Activated naive CD4-positive, alpha-beta T cell treated with anti-CD3 and anti-CD28 coated beads, Interleukin-2, amount 10 ng/mL, durations not matched to agents 7 days and 5 days (primary cell): ENCODE measurements around the gene LYSMD2.

ENCODE experiments used
- CTCF ChIA-PET: fragments of 350-600 bp; sonication (Branson Sonifier 250); formaldehyde crosslinking; loops from one replicate; lab custom pipeline; 2021; ENCODE audit warnings: antibody characterized with exemption; lab: Charles Lee
- DNase-seq: peaks from one replicate; pipeline ENCODE4 v3.0.0-alpha.2; 2020
- H3K27ac Mint-ChIP-seq: one replicate; pipeline ENCODE4 v1.8.0; 2021; ENCODE audit warnings: mild to moderate bottlenecking, moderate library complexity, mixed read lengths
- H3K27me3 Mint-ChIP-seq: one replicate; pipeline ENCODE4 v1.8.0; 2021; ENCODE audit warnings: mild to moderate bottlenecking, mixed read lengths
- H3K36me3 Mint-ChIP-seq: one replicate; pipeline ENCODE4 v1.8.0; 2021; ENCODE audit warnings: mixed read lengths
- H3K4me1 Mint-ChIP-seq: one replicate; pipeline ENCODE4 v1.8.0; 2021; ENCODE audit warnings: mixed read lengths
- H3K4me3 Mint-ChIP-seq: one replicate; pipeline ENCODE4 v1.8.0; 2021; ENCODE audit warnings: mild to moderate bottlenecking, moderate library complexity, mixed read lengths
- H3K9me3 Mint-ChIP-seq: one replicate; pipeline ENCODE4 v1.8.0; 2021; ENCODE audit warnings: mixed read lengths

LYSMD2 gene

DNA sequence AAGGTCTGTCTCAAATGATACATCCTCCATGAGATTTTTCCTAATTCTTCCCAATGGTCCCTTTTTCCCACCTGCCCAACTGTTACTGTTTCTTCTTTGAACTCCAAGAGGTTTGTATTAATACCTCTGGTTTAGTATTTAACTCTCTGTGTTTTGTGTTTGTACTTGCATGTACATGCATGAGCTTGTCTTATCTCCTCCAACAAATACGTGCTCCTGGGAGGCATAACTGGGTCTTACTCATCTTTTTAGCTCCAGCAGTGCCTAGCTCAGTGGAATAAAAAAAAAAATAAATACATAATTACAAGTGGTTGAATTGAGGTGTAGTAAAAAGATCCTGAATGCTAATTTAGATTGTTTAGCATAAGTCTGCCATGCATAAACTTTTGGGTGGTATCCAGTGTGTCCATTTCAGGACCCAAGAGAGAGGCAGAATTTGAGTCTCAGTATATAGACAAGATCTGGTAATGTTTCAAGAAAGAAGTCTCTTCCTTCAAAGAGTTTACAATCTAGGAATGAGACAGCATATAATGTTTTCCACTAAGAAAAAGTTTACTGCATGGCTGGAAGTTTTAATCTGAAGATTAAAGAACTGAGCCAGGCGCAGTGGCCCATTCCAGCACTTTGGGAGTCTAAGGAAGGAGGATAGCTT is 1.7 kb upstream of the LYSMD2 start:
- no peak overlapping the region for H3K27ac Mint-ChIP-seq
- peaks cover 1% of the 10 kb centered on the region for H3K36me3 Mint-ChIP-seq
- DNase-seq = no peak
- H3K4me3 Mint-ChIP-seq = peak overlapping the region; percentile 22
- H3K9me3 Mint-ChIP-seq = no peaks in the 10 kb centered on the region
- peaks cover 6% of the 10 kb centered on the region for H3K27me3 Mint-ChIP-seq
- CTCF ChIA-PET = interaction anchor here (1.4 to 5.1 kb wide), 2 partner anchors 15 to 37 kb away, joined by 4 to 50 read pairs; no protein-coding TSS in a partner anchor
- H3K4me1 Mint-ChIP-seq = peaks cover 38% of the 10 kb centered on the region

DNA sequence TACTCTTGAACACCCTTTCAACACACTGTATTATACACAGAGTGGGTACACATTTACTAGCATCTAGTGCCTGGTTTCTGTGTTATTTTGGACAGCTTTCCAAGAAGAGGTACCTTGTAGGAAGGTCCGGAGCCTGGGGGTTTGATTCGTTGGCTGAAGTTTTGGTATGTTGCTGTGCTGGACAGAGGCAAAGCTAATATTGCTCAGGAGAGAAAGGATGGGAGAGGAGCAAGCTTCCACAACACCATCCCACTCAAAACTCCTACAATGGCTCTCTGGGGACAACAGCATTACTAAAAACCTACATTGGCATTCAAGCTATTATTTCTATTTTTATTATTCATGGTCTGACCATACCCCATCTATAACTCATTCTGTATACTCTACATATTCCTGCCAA is 1.1 kb upstream of the LYSMD2 start:
- CTCF ChIA-PET = interaction anchor here (1.4 to 5.1 kb wide), 2 partner anchors 16 to 38 kb away, joined by 4 to 50 read pairs; no protein-coding TSS in a partner anchor
- Mint-ChIP-seq H3K27me3 (peaks cover 4% of the 10 kb centered on the region), H3K27ac (peak overlapping the region; percentile 84), H3K4me1 (peaks cover 42% of the 10 kb centered on the region), H3K4me3 (peak overlapping the region; percentile 75), H3K9me3 (no peaks in the 10 kb centered on the region), H3K36me3 (peaks cover 1% of the 10 kb centered on the region)
- no peak for DNase-seq

DNA sequence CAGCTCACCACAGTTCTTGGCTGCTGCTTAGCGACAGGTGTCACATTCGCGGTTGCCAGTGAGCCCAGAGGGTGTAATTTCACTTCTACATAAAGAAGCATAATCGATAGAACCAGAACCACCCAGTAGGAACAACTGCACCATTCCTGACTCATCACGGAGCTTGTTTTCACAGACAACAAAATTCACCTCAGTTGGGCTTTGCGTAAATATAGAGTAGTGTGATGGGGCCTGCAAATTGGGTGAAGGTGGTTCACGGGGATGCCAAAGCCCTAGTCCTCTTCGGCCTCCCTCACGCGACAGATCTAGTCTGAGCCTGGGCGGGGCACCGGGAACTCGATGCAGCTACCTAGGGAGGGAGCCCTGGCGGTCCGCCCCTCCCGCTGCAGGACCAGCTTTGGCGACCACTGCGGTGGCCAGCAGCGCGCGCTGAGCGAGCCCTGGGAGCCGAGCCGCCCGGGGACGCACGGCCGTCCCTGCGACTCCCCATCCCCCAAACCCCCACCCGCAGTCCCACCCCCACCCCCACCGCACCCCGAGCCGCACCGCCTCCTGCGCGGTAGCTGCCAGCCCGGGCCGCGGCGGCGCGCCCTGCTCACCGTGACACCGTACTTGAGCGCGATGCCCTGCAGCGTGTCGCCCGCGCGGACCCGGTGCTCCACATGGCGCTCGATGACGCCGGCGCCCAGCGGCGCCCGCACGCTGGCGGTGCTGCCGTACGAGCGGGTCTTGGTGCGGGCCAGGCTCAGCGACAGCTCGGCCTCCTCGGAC is 519 bp downstream of the LYSMD2 start:
- Mint-ChIP-seq H3K9me3 (no peaks in the 10 kb centered on the region), H3K36me3 (peaks cover 10% of the 10 kb centered on the region), H3K27ac (peak overlapping the region; percentile 91), H3K4me3 (peak overlapping the region; percentile 84), H3K4me1 (peaks cover 58% of the 10 kb centered on the region), H3K27me3 (no peaks in the 10 kb centered on the region)
- CTCF ChIA-PET = interaction anchor here (1.0 to 5.1 kb wide), 7 partner anchors 9 to 200 kb away, joined by 3 to 50 read pairs (median 4); no protein-coding TSS in a partner anchor
- peak; percentile 70 for DNase-seq

DNA sequence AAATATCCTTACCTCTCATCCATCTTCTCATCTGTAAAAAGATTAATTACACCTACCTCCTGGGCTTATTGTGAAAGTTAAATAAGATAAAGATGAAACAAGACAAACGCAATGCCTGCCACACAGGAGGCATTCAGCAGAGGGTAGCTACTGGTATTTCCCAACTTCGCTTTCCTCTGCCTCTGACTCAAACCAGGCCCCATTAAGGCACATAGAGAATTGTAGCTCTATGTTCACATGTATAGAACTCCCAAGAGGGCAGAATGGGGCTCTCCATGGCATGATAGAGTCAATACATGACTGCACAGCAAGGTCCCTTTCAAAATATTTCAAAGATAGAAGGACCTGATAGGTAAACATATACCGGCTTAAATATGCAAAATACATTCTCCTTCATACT is 1.4 kb downstream of the LYSMD2 start:
- CTCF ChIA-PET = interaction anchor here (0.7 to 5.1 kb wide), 7 partner anchors 8 to 354 kb away, joined by 3 to 50 read pairs (median 4); no protein-coding TSS in a partner anchor
- DNase-seq = no peak
- Mint-ChIP-seq H3K9me3 (no peaks in the 10 kb centered on the region), H3K27me3 (no peaks in the 10 kb centered on the region), H3K27ac (peak overlapping the region; percentile 91), H3K4me1 (peaks cover 66% of the 10 kb centered on the region), H3K4me3 (peak overlapping the region; percentile 84), H3K36me3 (peaks cover 14% of the 10 kb centered on the region)

DNA sequence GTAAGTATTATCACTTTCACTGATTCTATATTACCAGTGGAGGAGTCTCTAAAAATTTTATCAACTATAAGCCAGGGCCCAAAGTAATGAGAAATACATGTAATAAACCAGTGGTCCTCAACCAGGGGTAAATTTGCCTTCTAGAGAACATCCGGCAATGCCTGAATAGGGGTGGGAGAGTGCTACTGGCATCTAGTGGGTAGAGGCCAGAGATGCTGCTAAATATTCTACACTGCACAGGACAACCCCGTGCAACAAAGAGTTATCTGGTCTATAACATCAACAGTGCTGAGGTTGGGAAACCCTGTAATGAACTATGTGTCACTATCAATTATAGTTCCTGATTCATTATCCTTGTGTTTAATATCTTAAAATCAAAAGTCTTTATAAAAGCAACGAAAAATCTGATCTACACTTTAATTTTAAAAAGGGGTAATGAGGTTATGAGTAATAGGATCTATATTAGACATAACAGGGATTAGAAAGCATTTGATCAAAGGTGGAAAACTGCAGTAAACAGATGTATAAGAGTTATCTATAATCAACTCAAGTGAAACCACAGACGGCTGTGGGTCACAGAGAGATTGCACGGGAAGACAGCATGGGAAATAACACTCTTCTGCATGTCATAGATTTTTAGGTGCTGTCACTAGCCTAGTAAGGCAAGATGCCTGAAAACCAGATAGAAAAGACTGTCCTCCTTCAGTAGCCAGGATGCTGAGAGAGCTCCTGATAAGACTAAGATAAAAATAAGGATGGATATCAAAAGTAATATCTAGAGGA is 2.0 kb downstream of the LYSMD2 start:
- H3K4me3 Mint-ChIP-seq = peak overlapping the region; percentile 84
- H3K27me3 Mint-ChIP-seq = no peaks in the 10 kb centered on the region
- H3K27ac Mint-ChIP-seq = peak overlapping the region; percentile 91
- peaks cover 19% of the 10 kb centered on the region for H3K36me3 Mint-ChIP-seq
- no peaks in the 10 kb centered on the region for H3K9me3 Mint-ChIP-seq
- CTCF ChIA-PET = interaction anchor here (1.1 to 5.1 kb wide), 6 partner anchors 7 to 198 kb away, joined by 3 to 50 read pairs (median 4); no protein-coding TSS in a partner anchor
- peak; percentile 43 for DNase-seq
- H3K4me1 Mint-ChIP-seq = peaks cover 73% of the 10 kb centered on the region

DNA sequence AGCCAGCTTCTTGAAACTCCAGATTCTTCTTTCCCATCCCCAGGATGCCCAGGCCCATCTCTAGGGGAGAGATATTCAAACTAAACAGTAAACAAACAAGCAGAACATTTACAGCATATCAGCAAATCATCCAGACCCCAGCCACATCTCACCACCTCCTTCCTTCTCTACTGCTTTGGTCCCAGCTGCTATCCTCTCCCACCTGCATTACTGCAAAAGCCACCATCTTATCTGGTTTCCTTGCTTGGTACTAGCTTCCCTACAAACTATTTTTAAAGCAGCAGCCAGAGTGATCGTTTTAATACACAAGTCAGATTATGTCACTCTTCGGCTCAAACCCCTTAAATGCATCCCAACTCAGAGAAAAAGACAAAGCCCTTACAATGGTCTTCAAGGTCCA is 4.8 kb downstream of the LYSMD2 start:
- no peaks in the 10 kb centered on the region for H3K27me3 Mint-ChIP-seq
- peaks cover 22% of the 10 kb centered on the region for H3K36me3 Mint-ChIP-seq
- no peak overlapping the region for H3K4me3 Mint-ChIP-seq
- no peak for DNase-seq
- H3K9me3 Mint-ChIP-seq = no peaks in the 10 kb centered on the region
- CTCF ChIA-PET = interaction anchor here (0.6 to 2.6 kb wide), 5 partner anchors 44 to 600 kb away, joined by 3 to 21 read pairs (median 8); no protein-coding TSS in a partner anchor
- peaks cover 64% of the 10 kb centered on the region for H3K4me1 Mint-ChIP-seq
- peak overlapping the region; percentile 95 for H3K27ac Mint-ChIP-seq

DNA sequence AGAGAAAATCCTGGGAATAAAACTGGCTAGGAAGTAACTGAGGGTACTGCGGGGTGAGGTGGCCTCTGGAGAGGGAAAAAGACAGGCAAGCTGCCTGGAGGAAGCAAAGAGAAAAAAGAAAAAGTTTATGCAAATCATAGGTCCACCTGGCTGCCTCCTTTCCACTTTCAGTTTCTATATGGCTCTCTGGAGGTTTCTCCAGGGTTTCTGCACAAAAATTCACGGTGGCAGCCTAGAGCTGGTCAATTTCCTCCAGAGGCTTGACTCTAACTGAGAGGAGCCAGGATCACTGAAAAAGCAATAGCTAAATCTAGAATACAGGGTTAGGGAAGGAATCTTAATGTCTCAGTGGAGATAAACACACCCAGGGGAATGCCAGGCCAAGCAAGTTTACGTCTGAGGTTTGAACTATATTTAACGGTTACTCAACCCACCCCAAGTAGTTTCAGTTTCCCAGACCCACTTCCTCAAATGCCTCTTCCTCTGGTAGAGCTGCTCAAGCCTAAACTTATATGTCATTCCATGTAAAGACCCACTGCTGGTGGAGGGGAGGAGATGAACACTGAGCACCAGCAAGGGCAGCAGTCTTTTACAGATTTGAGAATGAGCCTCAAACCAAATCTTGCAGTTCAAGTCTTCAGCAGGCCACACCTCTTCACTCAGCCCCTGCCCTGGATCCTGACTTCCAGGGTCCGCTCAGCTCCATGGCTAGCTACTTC is 5.7 kb downstream of the LYSMD2 start:
- peak; percentile 54 for DNase-seq
- peak overlapping the region; percentile 95 for H3K27ac Mint-ChIP-seq
- no peaks in the 10 kb centered on the region for H3K27me3 Mint-ChIP-seq
- peak overlapping the region; percentile 72 for H3K4me3 Mint-ChIP-seq
- H3K9me3 Mint-ChIP-seq = no peaks in the 10 kb centered on the region
- peaks cover 65% of the 10 kb centered on the region for H3K4me1 Mint-ChIP-seq
- peaks cover 22% of the 10 kb centered on the region for H3K36me3 Mint-ChIP-seq
- CTCF ChIA-PET = interaction anchor here (1.1 to 2.0 kb wide), 5 partner anchors 20 to 195 kb away, joined by 3 to 12 read pairs (median 4); no protein-coding TSS in a partner anchor

DNA sequence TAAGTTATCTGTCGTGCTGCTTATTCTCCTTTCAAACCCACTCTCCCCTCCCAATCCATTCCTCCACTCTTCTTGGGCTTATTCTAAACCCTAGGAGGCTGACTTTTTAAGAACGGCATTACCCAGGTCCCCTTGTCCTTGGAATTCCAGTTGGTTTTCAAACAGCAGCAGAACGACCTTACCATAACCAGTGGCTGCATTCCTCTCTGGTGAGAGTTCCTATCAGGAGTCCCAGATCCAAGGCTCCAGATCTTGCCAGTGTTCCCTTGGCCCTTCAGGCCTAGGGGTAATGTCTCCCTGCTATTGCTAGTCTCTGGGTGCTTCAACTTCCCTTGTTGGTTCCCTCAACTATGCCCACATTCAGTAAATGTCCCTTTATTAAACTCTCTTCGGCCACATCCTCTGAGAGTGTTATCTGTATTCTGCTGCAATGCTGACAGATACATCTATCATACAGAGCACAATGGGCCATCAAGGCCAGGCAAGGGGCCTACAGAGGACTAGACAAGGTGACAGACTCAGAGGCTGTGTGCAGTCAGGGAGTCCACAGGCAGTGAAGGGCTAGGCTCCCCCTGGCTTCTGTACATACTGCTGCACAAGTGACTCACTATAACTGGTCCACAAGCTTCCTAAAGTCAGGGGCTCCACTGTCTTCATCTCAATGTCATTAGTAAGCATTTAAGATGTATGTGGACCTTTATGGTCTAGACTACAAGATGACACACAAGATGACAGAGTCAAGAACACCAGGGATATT is 10.1 kb downstream of the LYSMD2 start:
- H3K27me3 Mint-ChIP-seq = no peaks in the 10 kb centered on the region
- no peak overlapping the region for H3K27ac Mint-ChIP-seq
- H3K9me3 Mint-ChIP-seq = no peaks in the 10 kb centered on the region
- H3K4me3 Mint-ChIP-seq = no peak overlapping the region
- CTCF ChIA-PET = interaction anchor here (1.1 to 2.3 kb wide), 4 partner anchors 9 to 80 kb away, joined by 3 to 6 read pairs (median 3); partner anchors contain the start of gene LYSMD2
- H3K4me1 Mint-ChIP-seq = peaks cover 39% of the 10 kb centered on the region
- DNase-seq = no peak
- H3K36me3 Mint-ChIP-seq = peaks cover 24% of the 10 kb centered on the region

DNA sequence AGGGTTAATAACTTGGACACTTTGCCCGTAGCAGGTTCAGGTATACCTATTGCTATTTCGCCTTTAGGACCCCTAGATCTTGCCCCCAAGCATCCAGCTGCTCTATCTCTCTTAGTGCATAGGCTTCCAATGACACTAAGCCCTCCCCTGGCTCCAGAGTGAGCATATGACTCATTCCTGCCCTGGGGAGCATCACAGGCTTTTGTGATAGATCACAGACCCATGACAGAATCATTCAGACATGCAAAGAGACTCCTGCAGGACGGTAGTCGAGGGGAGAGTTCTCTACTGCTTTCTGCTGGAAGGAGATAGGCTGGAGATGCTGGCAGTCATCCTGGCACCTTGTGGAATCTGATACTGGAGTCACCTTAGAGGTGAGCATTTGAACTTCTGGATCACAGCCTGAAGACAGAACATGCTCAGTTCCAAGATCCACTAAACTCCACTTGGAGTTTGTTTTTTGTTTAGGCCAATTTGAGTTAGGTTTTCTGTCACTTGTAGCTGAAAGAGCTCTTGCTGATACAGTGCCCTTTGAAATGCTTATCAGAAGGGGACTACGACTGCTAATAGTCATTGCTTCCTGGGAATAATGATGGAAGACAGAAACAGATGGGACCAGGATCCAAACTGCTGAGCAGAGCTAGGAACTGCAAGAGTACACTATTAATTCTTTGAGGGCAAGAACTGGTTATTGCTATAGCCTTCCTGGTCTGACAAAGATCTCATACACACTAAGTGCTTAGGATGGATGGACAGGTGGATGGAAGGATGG is 11.0 kb downstream of the LYSMD2 start:
- no peak for DNase-seq
- H3K27ac Mint-ChIP-seq = no peak overlapping the region
- H3K4me1 Mint-ChIP-seq = peaks cover 34% of the 10 kb centered on the region
- CTCF ChIA-PET = interaction anchor here (1.1 to 2.3 kb wide), 2 partner anchors 11 to 50 kb away, joined by 3 to 6 read pairs; partner anchors contain the start of gene LYSMD2
- no peak overlapping the region for H3K4me3 Mint-ChIP-seq
- peaks cover 31% of the 10 kb centered on the region for H3K36me3 Mint-ChIP-seq
- H3K9me3 Mint-ChIP-seq = no peaks in the 10 kb centered on the region
- no peaks in the 10 kb centered on the region for H3K27me3 Mint-ChIP-seq

DNA sequence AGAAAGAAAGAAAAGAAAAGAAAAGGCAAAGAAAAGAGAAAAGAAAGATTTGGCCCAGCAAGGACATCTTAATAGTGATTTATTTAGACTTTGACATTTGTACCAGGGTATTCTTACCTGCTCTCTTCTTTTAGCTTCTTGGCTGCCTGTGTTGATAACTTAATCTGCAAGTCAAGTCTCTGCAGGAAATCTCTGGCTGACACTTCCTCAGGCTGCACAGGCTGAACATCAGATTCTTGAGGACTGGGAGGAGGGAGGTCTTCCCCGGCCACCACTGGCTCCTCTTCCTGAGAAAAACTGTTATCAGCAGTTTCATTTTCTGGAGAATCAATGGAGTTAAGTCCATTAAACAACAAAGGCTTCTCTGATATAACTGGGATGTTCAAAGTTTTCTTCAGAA is 12.8 kb downstream of the LYSMD2 start:
- Mint-ChIP-seq H3K36me3 (peaks cover 29% of the 10 kb centered on the region), H3K4me1 (peaks cover 21% of the 10 kb centered on the region), H3K9me3 (no peaks in the 10 kb centered on the region), H3K27ac (no peak overlapping the region), H3K27me3 (no peaks in the 10 kb centered on the region), H3K4me3 (no peak overlapping the region)
- CTCF ChIA-PET = interaction anchor here (1.2 to 2.3 kb wide), 2 partner anchors 52 to 74 kb away, joined by 3 to 6 read pairs; no protein-coding TSS in a partner anchor
- no peak for DNase-seq

DNA sequence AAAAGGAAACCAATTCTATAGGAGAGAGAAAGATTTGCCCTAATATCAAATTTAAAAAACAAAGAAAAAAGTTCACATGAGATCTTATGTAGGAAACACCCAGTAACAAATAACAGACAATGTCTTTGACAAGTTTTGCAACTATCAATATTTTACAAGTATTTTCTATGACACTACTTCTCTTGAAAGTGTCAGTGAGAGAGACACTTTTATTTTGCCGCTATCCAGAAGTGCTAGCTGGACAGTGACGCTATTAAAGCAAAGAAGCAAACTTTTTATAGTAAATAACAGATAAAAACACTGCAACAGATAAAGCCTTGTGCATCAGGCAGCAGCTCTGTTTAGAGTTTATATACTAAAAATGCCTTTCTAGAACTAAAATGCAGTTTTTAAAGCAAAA is 13.3 kb downstream of the LYSMD2 start:
- no peak for DNase-seq
- Mint-ChIP-seq H3K27me3 (no peaks in the 10 kb centered on the region), H3K9me3 (no peaks in the 10 kb centered on the region), H3K27ac (no peak overlapping the region), H3K4me3 (no peak overlapping the region), H3K4me1 (peaks cover 21% of the 10 kb centered on the region), H3K36me3 (peaks cover 29% of the 10 kb centered on the region)
- CTCF ChIA-PET = interaction anchor here (1.2 kb wide), 1 partner anchor 74 kb away, joined by 3 read pairs; no protein-coding TSS in a partner anchor
